SKM-1 (cell line): ENCODE results near the gene DUOX1.

Source experiments
- DNase-seq: peaks from one replicate; lab custom pipeline; 2025; ENCODE audit not compliant: unreplicated experiment; lab: John Stamatoyannopoulos, UW

DUOX1 gene

DNA sequence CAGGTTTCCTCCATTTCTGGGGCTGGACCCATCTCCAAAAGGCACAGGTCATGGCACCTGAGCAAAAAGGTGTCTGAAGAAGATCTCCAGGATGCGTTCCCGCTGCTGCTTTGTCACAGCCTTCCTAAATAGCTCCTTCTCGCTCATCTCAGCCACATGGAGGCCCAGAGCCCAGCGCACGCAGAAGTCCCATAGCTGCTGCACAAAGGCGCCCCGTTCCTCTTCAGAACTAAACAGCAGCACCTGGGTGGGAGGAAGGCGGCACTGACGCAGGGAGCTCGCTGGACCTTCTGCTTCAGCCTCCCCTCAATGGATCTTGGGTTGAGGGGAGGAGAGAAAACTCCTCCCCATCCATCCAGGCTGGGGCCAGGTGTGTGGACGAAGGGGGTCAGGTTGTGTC lies 24.2 kb upstream of the DUOX1 start:
- DNase-seq = no peak

DNA sequence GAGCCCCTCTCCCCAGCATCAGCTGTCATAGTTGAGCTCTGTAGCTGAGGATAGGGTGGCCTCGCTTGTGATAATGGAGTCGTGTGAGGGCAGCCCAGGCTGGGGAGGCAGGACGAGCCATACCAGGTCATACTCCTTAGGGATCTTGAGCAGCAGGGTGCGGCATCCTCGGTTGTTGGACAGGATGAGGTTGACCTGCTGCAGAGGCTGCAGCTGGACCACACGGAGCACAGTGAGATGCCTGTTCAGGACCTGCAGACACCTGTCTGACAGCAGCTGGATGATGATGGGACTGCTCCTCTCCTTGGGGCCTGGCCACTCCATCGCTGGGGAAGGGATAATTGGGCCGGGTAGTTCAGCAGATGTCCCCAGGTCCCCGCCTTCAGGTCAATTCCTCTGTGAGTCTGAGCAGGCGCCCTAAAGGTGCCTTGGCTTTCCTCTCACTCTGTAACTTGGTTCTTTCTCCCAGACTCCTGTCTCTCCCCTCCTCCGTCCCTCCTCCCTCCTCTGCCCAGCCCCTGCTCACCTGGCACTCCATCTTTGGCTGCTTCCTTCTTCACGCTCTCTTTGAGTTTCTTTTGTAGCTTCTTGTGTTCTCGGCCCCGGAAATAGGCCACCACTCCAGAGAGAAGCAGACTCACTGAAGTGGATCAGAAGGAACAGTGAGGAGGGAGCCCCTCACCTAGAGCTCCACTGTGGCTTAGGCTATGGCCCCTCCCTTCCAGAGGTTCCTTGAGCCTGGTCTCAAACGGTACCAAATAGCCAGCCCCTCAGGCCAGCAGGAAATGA lies 23.6 kb upstream of the DUOX1 start:
- DNase-seq = no peak

DNA sequence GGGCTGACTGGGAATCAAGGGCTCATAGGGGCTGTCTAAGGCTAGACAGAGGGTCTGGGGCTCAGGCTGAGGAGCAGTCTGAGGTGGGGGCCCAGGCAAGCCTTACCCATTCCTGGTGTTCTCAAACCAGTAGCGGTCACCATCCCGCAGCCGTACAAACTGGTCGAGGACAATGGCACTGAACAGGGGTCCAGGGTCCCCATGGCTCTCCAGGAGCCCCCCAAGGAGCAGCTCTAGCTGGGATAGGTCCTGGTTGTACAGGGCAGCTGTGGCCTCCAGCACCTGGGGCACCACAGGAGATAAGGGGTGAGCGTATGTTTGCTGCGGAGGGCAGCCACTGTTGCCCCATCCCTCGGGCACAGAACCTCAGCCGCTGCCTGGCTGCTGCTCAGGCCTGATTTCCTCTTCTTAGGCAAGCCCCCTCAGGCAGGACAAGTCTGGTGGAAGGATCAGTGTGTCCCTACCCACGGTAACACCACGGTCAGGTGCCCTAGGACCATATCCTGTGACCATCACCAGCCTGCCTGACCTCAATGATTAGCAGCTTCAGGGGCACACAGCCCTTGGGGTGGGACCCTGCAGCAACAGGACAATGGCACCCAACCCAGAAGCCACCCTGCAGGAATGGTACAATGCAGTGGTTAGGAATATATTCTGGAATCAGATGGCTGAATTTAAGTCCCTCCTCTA lies 21.7 kb upstream of the DUOX1 start:
- no peak for DNase-seq

DNA sequence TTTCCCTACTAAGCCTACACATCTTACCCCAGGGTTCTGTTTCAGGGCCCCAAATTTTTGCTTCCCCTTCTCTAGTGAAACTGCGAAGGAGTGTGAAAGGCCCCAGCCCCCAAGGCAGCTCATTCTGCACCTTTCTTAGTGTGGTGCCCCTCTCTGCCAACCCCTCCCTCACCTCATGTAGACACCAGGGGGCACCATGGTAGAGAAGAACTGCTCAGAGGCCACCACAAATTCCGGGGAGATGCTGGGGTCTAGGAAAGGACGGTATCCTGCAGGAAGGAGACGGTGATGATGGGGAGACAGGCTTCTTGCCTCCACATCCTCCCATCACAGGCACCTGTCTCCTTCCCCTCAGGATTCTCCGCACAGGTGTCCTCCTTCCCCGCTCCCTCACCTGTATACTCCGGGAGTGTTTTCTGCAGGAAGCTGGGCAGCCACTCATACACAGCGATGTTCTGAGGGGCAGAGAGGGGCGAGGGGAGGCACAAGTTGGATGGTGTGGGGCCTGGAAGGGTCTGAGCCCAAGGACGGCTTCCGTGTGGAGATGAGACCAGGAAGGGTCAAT lies 19.5 kb upstream of the DUOX1 start:
- no peak for DNase-seq

DNA sequence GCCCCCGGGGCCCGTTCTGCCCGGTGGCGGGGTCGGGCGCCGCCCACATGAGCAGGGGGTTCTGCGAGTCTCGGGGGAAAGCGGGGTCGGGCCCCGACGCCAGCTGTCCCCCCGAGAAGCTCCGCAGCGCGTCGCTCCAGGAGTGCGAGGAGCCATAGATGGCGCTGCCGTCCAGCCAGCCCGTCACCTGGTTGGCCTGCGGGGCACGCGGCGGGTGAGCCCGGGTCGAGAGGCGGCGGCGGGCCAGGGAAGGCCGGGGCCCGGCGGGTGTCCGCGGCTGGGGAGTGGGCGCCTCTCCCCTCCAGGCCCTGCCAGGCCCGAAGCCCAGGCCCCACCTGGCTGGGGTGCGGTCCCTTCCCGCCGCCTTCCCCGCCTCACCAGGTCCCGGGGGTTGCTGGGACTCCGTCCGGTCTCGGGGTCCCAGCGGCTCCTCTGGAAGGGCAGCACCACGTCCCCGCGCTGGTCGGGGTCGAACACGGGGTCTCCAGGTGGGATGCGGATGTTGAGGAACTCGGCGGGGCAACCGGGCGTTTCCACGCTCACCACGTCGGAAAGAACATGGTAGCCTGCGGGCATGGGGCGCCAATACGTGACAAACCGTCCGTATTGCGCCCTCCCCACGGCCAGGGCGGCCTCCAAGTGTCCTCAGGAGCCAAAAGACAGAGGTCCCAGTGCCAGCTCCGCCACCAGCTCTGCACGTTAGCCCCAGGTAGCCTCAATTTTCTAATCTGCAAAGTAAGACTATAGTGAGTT lies 18.2 kb upstream of the DUOX1 start:
- DNase-seq = no peak

DNA sequence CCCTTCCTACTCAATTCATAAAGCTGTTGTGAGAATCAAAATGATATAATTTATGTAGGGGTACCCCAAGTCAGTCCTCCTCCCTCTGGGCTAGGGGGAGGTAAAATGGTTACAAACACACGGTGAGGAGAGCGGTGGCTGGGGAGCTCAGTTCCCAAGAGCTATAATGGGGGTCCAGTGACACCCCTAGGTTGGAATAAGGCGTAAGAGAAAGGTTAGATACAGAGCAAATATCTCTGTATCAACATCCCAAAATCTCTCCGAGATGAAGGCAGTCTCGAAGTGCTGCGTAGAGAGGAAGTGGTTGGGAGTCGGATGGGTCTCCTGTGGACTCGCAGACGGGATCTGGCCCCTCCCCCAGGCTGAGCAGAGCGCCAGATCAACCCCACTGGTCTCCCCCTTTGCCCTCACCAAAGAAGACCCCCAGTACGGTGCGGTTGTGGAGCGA lies 17.6 kb upstream of the DUOX1 start:
- no peak for DNase-seq

DNA sequence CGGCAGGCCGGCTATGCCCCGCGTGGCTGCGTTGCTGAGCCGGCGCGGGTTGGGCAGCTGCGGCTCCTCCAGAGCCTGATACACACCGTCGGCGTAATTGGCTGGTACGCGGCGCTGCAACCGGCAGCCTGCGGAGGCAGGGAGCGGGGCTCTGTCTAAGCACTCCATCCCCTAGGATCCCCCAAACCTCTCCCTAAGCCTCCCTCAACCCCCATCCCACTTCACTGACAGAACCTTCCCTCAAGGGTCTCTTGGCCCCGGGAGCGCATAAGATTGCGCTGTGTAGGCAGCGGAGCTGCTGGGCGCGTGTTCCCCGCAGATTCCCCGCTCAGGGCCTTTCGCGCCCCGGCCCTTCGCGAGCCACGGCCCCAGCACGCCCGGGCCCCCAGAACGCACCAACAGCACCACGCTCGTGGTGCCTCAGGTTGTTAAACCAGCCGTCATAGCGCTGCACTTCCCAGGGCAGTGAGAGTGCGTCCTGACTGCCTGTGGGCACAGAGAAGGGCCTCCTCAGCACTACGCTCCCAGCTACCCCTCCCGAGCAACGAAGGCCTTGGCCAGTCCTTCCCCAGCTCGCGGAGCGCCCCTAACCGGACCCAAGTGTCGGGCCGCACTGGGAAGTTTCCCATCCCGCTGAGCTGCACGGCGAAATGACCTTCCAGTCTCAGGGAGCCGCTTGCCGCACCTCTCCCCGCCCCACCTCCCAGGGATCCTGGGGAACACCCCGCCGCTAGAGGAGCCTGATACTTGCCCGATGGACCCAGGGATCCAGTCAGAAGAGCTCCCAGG lies 17.0 kb upstream of the DUOX1 start:
- no peak for DNase-seq

DNA sequence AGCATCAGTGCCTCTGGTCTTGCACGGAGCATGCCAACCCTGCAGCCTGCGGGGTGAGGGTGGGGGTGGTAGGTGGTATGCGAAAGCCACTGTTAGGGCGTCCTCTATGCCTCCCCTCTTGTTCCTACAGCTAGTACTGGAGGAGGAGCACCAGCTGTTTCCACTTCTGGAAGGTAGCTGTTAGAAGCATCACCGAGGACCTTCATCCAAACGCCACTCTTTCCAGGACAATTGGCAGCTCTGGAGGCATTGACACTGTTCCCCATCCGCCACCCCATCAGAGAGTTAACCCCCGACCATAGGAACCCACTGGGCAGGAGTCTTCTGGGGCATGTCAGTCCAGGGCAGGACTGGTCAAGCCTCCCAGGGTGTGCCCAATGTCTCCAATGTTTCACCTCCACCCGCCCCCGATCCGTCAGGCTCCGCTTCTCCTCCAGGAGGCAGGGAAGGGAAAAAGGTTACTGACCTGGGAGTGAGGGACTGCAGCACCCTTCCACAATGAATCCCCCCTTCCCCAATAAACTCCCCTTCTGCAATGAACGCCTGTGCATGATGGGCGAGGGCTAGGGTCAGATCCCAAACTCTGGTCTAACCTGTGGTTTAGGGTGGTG lies 16.3 kb upstream of the DUOX1 start:
- no peak for DNase-seq

DNA sequence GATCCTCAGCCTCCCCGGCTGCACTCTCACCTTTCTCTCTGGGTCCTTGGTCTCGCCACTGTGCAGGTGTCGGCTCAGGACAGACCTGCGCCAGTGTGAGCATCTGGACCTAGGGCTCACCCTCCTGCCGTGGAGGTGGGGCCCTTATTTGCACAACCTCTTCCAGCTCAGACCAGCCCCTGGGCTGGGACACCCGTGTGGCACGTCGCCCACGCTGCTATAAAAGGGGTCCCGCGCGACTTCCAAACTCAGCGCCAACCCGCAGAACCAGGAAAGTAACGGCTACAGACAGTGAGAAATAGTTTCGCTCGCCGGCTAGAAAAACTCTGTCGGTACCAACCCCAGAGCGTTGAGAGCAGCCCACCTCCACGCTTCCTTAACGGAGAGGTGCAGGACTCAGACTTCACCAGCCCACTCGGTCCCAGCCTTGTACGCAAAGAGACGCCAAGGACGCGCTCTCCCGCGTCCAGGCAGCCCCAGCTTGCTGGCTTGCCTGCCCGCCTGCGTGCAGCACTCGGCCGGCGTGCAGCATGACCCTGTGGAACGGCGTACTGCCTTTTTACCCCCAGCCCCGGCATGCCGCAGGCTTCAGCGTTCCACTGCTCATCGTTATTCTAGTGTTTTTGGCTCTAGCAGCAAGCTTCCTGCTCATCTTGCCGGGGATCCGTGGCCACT lies 15.6 kb upstream of the DUOX1 start, which contains the start of the genes DUOX2 and DUOXA2:
Gene DUOX2 (minus strand): TSS at position 97 of the 675 bp plus-strand sequence. CDS start 761 bp downstream, outside the sequence.
Gene DUOXA2 (plus strand): TSS at position 251 of the 675 bp plus-strand sequence. CDS start 280 bp downstream, at position 531.
- no peak for DNase-seq

DNA sequence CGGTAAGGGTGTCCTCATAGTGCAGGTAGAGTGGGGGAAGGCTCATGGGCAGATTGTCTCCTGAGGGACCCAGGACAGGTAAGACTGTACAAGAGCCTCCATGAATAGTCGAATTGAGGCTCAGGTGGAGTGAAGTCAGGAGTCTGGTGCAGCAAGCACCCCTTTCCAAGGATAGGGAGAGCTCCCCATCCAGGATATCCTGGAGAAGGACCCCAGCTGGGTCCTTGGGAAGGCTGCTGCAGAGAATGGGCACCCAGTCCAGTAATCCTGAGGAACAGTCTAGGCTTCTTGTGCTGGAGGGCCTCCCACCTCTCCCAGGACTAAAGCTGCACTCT lies 15.1 kb upstream of the DUOX1 start:
- DNase-seq = no peak

DNA sequence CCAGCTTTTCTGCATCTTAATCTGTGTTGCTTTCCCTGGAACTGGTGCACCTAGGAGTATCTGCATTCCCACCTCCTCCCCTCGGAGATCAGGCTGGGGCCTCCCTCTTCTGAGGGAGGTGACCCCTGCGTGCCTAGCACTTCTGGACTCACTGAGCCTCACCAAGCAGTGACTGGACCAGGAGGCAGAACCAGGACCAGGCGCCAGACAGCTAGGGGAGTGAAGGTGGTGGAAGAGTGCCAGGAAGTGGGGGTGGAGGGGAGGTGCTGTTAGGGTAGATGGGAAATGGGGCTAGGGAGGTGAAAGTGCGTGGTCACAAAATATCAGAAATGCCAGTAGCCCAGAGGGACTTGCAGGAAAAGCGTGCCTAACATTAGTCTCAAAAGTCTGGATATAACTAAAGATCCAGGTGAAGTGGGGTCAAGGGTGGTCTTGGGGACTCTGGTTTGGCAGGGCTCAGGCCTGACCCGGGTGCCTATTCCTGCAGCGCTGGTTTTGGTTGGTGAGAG lies 14.4 kb upstream of the DUOX1 start:
- no peak for DNase-seq

DNA sequence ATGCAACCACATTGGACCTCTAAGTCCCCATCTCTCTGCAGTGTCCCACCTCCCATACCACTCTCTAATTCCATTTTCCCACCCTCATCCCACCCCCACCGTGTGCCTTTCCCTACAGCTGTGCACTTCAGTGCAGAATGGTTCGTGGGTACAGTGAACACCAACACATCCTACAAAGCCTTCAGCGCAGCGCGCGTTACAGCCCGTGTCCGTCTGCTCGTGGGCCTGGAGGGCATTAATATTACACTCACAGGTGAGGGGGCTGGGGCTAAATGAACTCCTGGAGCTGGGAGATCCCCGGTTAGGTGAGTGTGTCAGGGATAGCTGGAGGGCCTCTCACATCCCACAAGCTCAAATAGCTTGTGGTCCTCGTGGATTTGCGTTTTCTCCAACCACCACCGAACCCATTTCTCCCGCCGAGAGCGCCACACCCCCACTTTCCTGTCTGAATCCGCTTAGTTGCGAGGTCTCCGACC lies 13.8 kb upstream of the DUOX1 start:
- no peak for DNase-seq

DNA sequence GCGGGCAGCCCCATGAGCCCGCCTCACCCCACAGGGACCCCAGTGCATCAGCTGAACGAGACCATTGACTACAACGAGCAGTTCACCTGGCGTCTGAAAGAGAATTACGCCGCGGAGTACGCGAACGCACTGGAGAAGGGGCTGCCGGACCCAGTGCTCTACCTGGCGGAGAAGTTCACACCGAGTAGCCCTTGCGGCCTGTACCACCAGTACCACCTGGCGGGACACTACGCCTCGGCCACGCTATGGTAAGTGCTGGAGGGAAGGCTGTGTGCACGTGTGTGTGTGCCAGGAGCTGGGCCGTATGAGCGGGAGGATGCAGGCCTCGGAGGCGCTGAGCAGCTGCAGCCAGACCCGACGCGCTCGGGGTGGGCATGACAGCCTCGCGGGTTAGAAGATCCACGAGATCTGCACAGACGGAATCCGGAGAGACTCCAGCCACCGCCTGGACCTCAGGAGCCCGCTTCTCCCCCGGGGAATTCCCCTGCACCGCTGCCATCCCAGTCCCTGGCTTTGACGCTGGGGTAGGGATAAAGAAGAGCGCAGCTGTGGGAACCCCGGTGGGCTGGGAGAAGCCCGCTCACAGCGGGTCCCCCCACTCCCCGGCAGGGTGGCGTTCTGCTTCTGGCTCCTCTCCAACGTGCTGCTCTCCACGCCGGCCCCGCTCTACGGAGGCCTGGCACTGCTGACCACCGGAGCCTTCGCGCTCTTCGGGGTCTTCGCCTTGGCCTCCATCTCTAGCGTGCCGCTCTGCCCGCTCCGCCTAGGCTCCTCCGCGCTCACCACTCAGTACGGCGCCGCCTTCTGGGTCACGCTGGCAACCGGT lies 13.1 kb upstream of the DUOX1 start:
- DNase-seq = no peak

DNA sequence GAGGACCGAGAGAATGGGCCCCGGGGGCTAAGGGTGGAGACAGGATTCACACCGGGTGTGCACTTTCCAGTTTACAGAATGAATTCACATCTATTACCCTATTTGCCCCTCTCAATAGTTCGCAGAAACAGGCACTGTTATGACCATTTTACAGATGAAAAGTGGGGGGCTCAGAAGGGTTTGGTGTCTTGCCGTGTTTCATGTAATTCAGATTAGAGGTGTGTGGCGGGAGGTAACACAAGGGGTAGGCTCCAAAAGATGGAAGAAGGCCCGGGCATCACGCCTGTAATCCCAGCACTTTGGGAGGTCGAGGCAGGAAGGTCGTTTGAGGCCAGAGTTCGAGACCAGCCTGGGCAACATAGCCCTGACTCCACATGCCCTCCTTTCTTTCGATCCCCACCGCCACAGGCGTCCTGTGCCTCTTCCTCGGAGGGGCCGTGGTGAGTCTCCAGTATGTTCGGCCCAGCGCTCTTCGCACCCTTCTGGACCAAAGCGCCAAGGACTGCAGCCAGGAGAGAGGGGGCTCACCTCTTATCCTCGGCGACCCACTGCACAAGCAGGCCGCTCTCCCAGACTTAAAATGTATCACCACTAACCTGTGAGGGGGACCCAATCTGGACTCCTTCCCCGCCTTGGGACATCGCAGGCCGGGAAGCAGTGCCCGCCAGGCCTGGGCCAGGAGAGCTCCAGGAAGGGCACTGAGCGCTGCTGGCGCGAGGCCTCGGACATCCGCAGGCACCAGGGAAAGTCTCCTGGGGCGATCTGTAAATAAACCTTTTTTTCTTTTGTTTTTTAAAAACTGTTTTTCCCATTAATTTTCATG lies 12.3 kb upstream of the DUOX1 start:
- DNase-seq = no peak

DNA sequence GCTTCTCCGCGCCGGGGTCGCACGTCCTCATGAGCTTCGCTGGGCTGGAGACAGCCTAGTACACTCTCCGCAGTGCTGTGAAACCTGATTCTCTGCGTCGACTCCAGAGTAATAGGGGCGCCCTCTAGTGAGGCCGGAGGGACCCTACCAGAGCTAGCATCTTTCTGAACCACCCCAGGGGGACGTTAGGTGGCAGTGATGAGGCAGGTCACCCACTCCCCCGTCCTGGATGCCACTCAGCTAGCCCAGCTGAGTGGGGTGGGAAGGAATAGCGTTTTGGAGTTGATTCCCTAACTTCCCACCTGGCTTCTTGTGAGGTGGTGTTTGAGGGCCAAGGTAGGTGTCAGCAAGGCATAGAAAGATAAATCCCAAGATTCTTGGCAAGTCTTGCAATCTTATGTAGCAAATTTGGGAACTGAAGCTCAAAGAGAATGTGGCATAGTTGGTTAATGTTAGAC lies 11.6 kb upstream of the DUOX1 start:
- peak; percentile 89 for DNase-seq

DNA sequence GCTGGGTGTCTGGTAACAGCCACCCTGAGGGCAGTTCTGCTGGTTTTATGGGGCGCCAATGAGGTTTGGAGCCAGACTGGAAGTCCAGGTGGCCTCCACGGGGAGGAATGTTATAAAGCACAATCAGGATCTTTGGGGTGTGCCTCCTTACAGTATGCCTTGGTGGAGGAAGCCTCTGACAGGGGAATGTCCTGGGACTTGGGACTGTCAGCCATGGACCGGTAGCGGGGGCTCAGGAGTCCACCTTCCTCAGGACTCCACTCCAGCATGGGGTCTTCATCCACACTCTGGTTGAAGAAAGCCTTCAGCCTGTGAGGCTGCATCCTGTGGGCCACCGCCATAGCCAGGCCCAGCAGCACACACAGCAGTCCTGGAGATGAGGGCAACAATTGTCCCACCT lies 10.8 kb upstream of the DUOX1 start:
- DNase-seq = no peak
